Measurements from ENCODE around the gene UBE2Q2.
"Not testable (repeated sequence)": the region's sequence is repeated elsewhere in the genome, so short reads cannot be mapped to it uniquely, and the experiment has no call there.

Gene UBE2Q2

GRCh38 chr15:75891895-75892294, 48.6 kb downstream of the UBE2Q2 start:
- H3K27me3 ChIP-seq (ENCODE audit: control insufficient read depth, insufficient read depth, low read length): no peaks in the 10 kb centered on the region
- peaks cover 4% of the 10 kb centered on the region for H3K36me3 ChIP-seq (ENCODE audit: control insufficient read depth, insufficient read depth, low read length)
- H3K9ac ChIP-seq (ENCODE audit: low read length): no peak overlapping the region
- H3K27ac ChIP-seq (ENCODE audit: low read depth, low read length): no peak overlapping the region
- H3K4me1 ChIP-seq (ENCODE audit: control insufficient read depth, insufficient read depth, low read length): no peaks in the 10 kb centered on the region
- no peak overlapping the region for H3K4me3 ChIP-seq (ENCODE audit: low read length)

- H3K9ac ChIP-seq (ENCODE audit: low read length): no peak overlapping the region
- no peak overlapping the region for H3K4me3 ChIP-seq (ENCODE audit: low read length)
- peaks cover 4% of the 10 kb centered on the region for H3K36me3 ChIP-seq (ENCODE audit: control insufficient read depth, insufficient read depth, low read length)
- no peak overlapping the region for H3K27ac ChIP-seq (ENCODE audit: low read depth, low read length)
- no peaks in the 10 kb centered on the region for H3K27me3 ChIP-seq (ENCODE audit: control insufficient read depth, insufficient read depth, low read length)
- H3K4me1 ChIP-seq (ENCODE audit: control insufficient read depth, insufficient read depth, low read length): no peaks in the 10 kb centered on the region
Measured at GRCh38 chr15:75895731-75896130, 52.5 kb downstream of the UBE2Q2 start.

- Histone ChIP-seq H3K36me3 (ENCODE audit: control insufficient read depth, insufficient read depth, low read length) (no peaks in the 10 kb centered on the region), H3K4me3 (ENCODE audit: low read length) (no peak overlapping the region), H3K4me1 (ENCODE audit: control insufficient read depth, insufficient read depth, low read length) (no peaks in the 10 kb centered on the region), H3K27me3 (ENCODE audit: control insufficient read depth, insufficient read depth, low read length) (no peaks in the 10 kb centered on the region), H3K9ac (ENCODE audit: low read length) (no peak overlapping the region), H3K27ac (ENCODE audit: low read depth, low read length) (no peak overlapping the region)
Measured at GRCh38 chr15:75900577-75900976, 57.3 kb downstream of the UBE2Q2 start.

GRCh38 chr15:75902129-75902557, 58.9 kb downstream of the UBE2Q2 start:
- H3K27me3 ChIP-seq (ENCODE audit: control insufficient read depth, insufficient read depth, low read length): no peaks in the 10 kb centered on the region
- H3K27ac ChIP-seq (ENCODE audit: low read depth, low read length): no peak overlapping the region
- H3K4me1 ChIP-seq (ENCODE audit: control insufficient read depth, insufficient read depth, low read length): no peaks in the 10 kb centered on the region
- no peak overlapping the region for H3K4me3 ChIP-seq (ENCODE audit: low read length)
- no peak overlapping the region for H3K9ac ChIP-seq (ENCODE audit: low read length)
- H3K36me3 ChIP-seq (ENCODE audit: control insufficient read depth, insufficient read depth, low read length): no peaks in the 10 kb centered on the region

GRCh38 chr15:75903331-75904239, 60.3 kb downstream of the UBE2Q2 start, which contains the start of gene FBXO22:
FBXO22 (plus strand) TSS chr15:75903878; CDS start chr15:75903964, 86 bp downstream.
- Histone ChIP-seq H3K4me3 (ENCODE audit: low read length) (peak within 1 kb of the TSS; percentile 97), H3K27ac (ENCODE audit: low read depth, low read length) (peak within 1 kb of the TSS; percentile 75), H3K9ac (ENCODE audit: low read length) (peak within 1 kb of the TSS; percentile 85), H3K27me3 (ENCODE audit: control insufficient read depth, insufficient read depth, low read length) (no peaks in the 10 kb centered on the region), H3K4me1 (ENCODE audit: control insufficient read depth, insufficient read depth, low read length) (no peaks in the 10 kb centered on the region), H3K36me3 (ENCODE audit: control insufficient read depth, insufficient read depth, low read length) (no peaks in the 10 kb centered on the region)

- Histone ChIP-seq H3K9ac (ENCODE audit: low read length) (no peak overlapping the region), H3K27ac (ENCODE audit: low read depth, low read length) (no peak overlapping the region), H3K36me3 (ENCODE audit: control insufficient read depth, insufficient read depth, low read length) (no peaks in the 10 kb centered on the region), H3K4me3 (ENCODE audit: low read length) (no peak overlapping the region), H3K27me3 (ENCODE audit: control insufficient read depth, insufficient read depth, low read length) (no peaks in the 10 kb centered on the region), H3K4me1 (ENCODE audit: control insufficient read depth, insufficient read depth, low read length) (no peaks in the 10 kb centered on the region)
Measured at GRCh38 chr15:75905231-75905630, 62.0 kb downstream of the UBE2Q2 start.

- not testable (repeated sequence) for H3K9ac ChIP-seq (ENCODE audit: low read length); H3K36me3 ChIP-seq (ENCODE audit: control insufficient read depth, insufficient read depth, low read length); H3K4me3 ChIP-seq (ENCODE audit: low read length); H3K4me1 ChIP-seq (ENCODE audit: control insufficient read depth, insufficient read depth, low read length); H3K27me3 ChIP-seq (ENCODE audit: control insufficient read depth, insufficient read depth, low read length); H3K27ac ChIP-seq (ENCODE audit: low read depth, low read length)
Measured at GRCh38 chr15:75910355-75910754, 67.1 kb downstream of the UBE2Q2 start.

GRCh38 chr15:75916978-75917377, 73.7 kb downstream of the UBE2Q2 start:
- no peaks in the 10 kb centered on the region for H3K27me3 ChIP-seq (ENCODE audit: control insufficient read depth, insufficient read depth, low read length)
- H3K4me1 ChIP-seq (ENCODE audit: control insufficient read depth, insufficient read depth, low read length): no peaks in the 10 kb centered on the region
- no peak overlapping the region for H3K4me3 ChIP-seq (ENCODE audit: low read length)
- peaks cover 3% of the 10 kb centered on the region for H3K36me3 ChIP-seq (ENCODE audit: control insufficient read depth, insufficient read depth, low read length)
- H3K27ac ChIP-seq (ENCODE audit: low read depth, low read length): no peak overlapping the region
- H3K9ac ChIP-seq (ENCODE audit: low read length): no peak overlapping the region

- no peaks in the 10 kb centered on the region for H3K4me1 ChIP-seq (ENCODE audit: control insufficient read depth, insufficient read depth, low read length)
- H3K36me3 ChIP-seq (ENCODE audit: control insufficient read depth, insufficient read depth, low read length): peaks cover 3% of the 10 kb centered on the region
- no peak overlapping the region for H3K9ac ChIP-seq (ENCODE audit: low read length)
- no peaks in the 10 kb centered on the region for H3K27me3 ChIP-seq (ENCODE audit: control insufficient read depth, insufficient read depth, low read length)
- no peak overlapping the region for H3K27ac ChIP-seq (ENCODE audit: low read depth, low read length)
- no peak overlapping the region for H3K4me3 ChIP-seq (ENCODE audit: low read length)
Measured at GRCh38 chr15:75918135-75918534, 74.9 kb downstream of the UBE2Q2 start.

- no peaks in the 10 kb centered on the region for H3K4me1 ChIP-seq (ENCODE audit: control insufficient read depth, insufficient read depth, low read length)
- H3K9ac ChIP-seq (ENCODE audit: low read length): no peak overlapping the region
- H3K36me3 ChIP-seq (ENCODE audit: control insufficient read depth, insufficient read depth, low read length): peaks cover 3% of the 10 kb centered on the region
- H3K27ac ChIP-seq (ENCODE audit: low read depth, low read length): no peak overlapping the region
- no peak overlapping the region for H3K4me3 ChIP-seq (ENCODE audit: low read length)
- H3K27me3 ChIP-seq (ENCODE audit: control insufficient read depth, insufficient read depth, low read length): no peaks in the 10 kb centered on the region
Measured at GRCh38 chr15:75920079-75920478, 76.8 kb downstream of the UBE2Q2 start.

- Histone ChIP-seq H3K4me3 (ENCODE audit: low read length) (no peak overlapping the region), H3K4me1 (ENCODE audit: control insufficient read depth, insufficient read depth, low read length) (no peaks in the 10 kb centered on the region), H3K27me3 (ENCODE audit: control insufficient read depth, insufficient read depth, low read length) (no peaks in the 10 kb centered on the region), H3K36me3 (ENCODE audit: control insufficient read depth, insufficient read depth, low read length) (no peaks in the 10 kb centered on the region), H3K9ac (ENCODE audit: low read length) (no peak overlapping the region), H3K27ac (ENCODE audit: low read depth, low read length) (no peak overlapping the region)
Measured at GRCh38 chr15:75921732-75922703, 78.8 kb downstream of the UBE2Q2 start.

- H3K4me3 ChIP-seq (ENCODE audit: low read length): no peak overlapping the region
- no peaks in the 10 kb centered on the region for H3K4me1 ChIP-seq (ENCODE audit: control insufficient read depth, insufficient read depth, low read length)
- no peak overlapping the region for H3K9ac ChIP-seq (ENCODE audit: low read length)
- H3K27ac ChIP-seq (ENCODE audit: low read depth, low read length): no peak overlapping the region
- no peaks in the 10 kb centered on the region for H3K27me3 ChIP-seq (ENCODE audit: control insufficient read depth, insufficient read depth, low read length)
- no peaks in the 10 kb centered on the region for H3K36me3 ChIP-seq (ENCODE audit: control insufficient read depth, insufficient read depth, low read length)
Measured at GRCh38 chr15:75923756-75924155, 80.5 kb downstream of the UBE2Q2 start.

Measured in rectal smooth muscle tissue (tissue), 1 donor.